Immature natural killer cell (primary cell): ENCODE data around the gene GRK5. TPM values are rescaled to one million over a fixed set of nuclear protein-coding genes. Genes with fewer than 3 reads are reported as not detected.

Experiments
- DNase-seq, 3 donors: peaks; one replicate each; pipeline ENCODE4 v3.0.0; 2022; ENCODE audit warnings: mixed read lengths in 1 of 3
- H3K27ac Mint-ChIP-seq, 6 donors: one replicate each; pipeline ENCODE4 v1.8.0; 2020; ENCODE audit warnings: mixed read lengths in 6 of 6, mild to moderate bottlenecking in 5 of 6, inconsistent platforms in 4 of 6, moderate library complexity in 3 of 6
- H3K27me3 Mint-ChIP-seq, 3 donors: one replicate each; pipeline ENCODE4 v1.8.0; 2020 to 2021; ENCODE audit warnings: low read depth in 3 of 3, mild to moderate bottlenecking in 3 of 3, mixed read lengths in 3 of 3, moderate library complexity in 3 of 3, inconsistent platforms in 1 of 3
- H3K36me3 Mint-ChIP-seq, 3 donors: one replicate each; pipeline ENCODE4 v1.8.0; 2020; ENCODE audit warnings: mixed read lengths in 3 of 3, inconsistent platforms in 2 of 3, mild to moderate bottlenecking in 2 of 3
- H3K4me1 Mint-ChIP-seq, 2 donors: one replicate each; pipeline ENCODE4 v1.8.0; 2020; ENCODE audit warnings: inconsistent platforms in 2 of 2, mild to moderate bottlenecking in 2 of 2, mixed read lengths in 2 of 2, moderate library complexity in 1 of 2
- H3K4me3 Mint-ChIP-seq, 5 donors: one replicate each; pipeline ENCODE4 v1.8.0; 2020; ENCODE audit warnings: mild to moderate bottlenecking in 5 of 5, mixed read lengths in 5 of 5, inconsistent platforms in 3 of 5, moderate library complexity in 3 of 5
- H3K9me3 Mint-ChIP-seq, 6 donors: one replicate each; pipeline ENCODE4 v1.8.0; 2020; ENCODE audit warnings: mild to moderate bottlenecking in 6 of 6, mixed read lengths in 6 of 6, inconsistent platforms in 4 of 6, moderate library complexity in 3 of 6
- polyA plus RNA-seq, 3 donors: library from polyadenylated mRNA; unstranded; fragments of 300-500 nt; fragmentation: Illumina TruSeq; gene quantifications; one replicate each; pipeline ENCODE4 v1.2.3, GENCODE V29; 2021

Gene GRK5
- polyA plus RNA-seq, 3 donors from 2014 or later = 2.1 to 12.4 (median 3.3) TPM

DNA sequence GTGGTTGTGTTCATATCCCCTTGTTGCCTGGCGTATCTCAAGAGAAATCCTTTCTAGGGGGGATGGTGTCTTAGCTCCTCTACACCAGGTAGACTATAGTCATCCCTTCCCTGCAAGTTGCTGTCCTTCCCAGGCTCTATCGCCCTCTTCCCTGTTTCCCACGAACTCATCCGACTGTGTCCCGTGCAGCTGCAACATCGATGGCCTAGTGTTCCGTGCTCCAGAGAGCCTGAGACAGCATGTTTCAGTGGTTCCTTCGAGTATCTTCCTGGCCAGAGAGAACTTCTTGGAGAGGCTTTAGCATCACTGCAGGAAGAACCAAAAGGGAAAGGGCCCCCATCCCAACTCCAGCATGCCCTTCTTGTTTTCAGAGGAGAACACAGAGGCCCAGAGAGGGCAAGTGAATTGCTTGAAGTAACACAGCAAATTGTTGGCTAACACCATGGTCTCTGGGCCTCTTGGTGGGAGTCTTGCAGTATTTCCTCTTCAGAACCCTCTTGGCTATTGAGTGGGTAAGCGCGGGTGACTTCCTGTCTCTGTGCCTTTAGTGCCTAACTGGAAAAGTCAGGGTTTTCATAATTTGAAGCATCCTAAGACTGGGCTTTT, 172.2 kb downstream of the GRK5 start:
- Mint-ChIP-seq H3K36me3 (peaks cover 0 to 13% (median 4%) of the 10 kb centered on the region in 3 donors), H3K9me3 (no peaks in the 10 kb centered on the region), H3K4me3 (peak overlapping the region in 1 of 5 donors; percentile 53), H3K27ac (no peak overlapping the region), H3K27me3 (peaks cover 0 to 3% (median 2%) of the 10 kb centered on the region in 3 donors), H3K4me1 (peaks cover 59 to 67% of the 10 kb centered on the region in 2 donors)
- DNase-seq = no peak

DNA sequence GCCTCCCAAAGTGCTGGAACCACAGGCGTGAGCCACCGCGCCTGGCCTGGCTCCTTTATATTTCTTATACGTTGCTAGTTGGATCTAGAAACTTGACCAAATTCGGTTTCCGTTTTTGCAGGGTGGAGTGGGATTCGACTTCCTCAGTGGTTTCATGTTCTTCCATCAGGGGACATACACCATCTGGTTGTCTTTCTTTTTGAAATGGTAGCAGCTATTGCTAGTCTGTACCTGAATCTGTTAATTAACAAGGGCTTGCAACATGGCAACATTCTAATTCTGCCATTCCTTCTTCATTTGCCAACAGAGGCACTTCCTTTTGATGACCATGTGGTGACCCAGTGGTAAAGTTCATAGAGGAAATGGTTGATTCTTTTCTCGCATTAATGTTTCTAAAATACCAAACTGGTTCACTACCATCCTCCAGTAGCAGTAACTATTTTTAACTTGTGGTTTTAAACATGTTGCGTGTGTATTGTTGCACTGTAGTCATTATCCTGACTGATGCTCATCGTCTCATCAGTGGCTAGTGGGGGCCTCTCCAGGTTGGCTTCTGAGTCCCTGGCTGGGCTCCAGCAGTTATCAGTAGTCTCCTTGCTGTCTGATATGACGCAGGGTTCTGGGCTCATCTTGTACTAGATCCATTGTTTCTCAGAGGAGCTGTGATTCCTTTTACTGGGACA, 175.9 kb downstream of the GRK5 start:
- Mint-ChIP-seq H3K4me3 (peak overlapping the region; percentile 19 to 60 (median 54)), H3K27me3 (peaks cover 0 to 2% (median 2%) of the 10 kb centered on the region in 3 donors), H3K36me3 (peaks cover 0 to 12% (median 12%) of the 10 kb centered on the region in 3 donors), H3K4me1 (peaks cover 48 to 49% of the 10 kb centered on the region in 2 donors), H3K9me3 (peaks cover 0 to 2% (median 0%) of the 10 kb centered on the region in 6 donors), H3K27ac (peak overlapping the region; percentile 28 to 83 (median 75))
- DNase-seq = peak; percentile 18 to 39 (median 25)

DNA sequence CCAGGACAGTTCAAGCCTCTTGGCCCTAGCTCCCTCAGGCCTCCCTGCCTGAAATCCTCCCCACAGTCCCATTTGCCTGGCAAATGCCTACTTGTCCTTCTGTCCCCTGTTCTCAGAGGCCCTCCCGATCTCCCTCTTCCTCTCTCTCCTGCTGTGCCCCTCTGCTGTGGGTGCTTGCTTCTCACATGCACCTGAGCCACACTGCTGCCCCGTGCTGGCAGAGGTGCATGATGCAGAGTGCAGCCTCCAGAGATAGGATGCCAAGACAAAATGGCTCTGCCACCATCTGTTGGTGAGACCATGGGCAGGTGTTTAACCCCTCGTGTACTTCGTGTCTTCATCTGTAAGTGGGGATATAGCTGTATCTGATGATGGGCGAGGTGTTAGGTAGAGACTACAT, 176.8 kb downstream of the GRK5 start:
- peaks cover 44 to 45% of the 10 kb centered on the region in 2 donors for H3K4me1 Mint-ChIP-seq
- peaks cover 0 to 2% (median 2%) of the 10 kb centered on the region in 3 donors for H3K27me3 Mint-ChIP-seq
- peaks cover 0 to 2% (median 0%) of the 10 kb centered on the region in 6 donors for H3K9me3 Mint-ChIP-seq
- peak overlapping the region in 3 of 5 donors; percentile 28 to 63 (median 43) for H3K4me3 Mint-ChIP-seq
- peak overlapping the region; percentile 21 to 81 (median 70) for H3K27ac Mint-ChIP-seq
- DNase-seq = no peak
- H3K36me3 Mint-ChIP-seq = peaks cover 0 to 16% (median 12%) of the 10 kb centered on the region in 3 donors

DNA sequence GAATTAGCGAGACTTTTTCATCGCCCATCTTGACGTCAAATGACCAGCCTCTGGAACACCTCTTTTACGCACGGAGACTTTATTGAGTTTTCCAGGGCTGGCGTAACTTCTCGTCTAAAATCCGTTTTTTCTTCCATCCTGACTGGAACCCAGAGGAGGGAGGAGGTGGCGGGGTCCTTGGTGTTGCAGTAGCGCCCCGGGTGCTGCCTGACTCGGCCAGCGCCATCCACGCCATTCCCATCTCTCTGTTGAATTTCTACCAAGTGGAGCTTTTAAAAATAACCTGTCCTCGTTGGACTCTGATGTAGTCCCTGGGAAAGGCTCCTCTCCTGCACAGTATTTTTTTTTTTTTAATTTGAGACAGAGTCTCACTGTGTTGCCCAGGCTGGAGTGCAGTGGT, 179.3 kb downstream of the GRK5 start:
- H3K27ac Mint-ChIP-seq = peak overlapping the region in 1 of 6 donors; percentile 40
- peaks cover 0 to 2% (median 0%) of the 10 kb centered on the region in 6 donors for H3K9me3 Mint-ChIP-seq
- H3K36me3 Mint-ChIP-seq = peaks cover 0 to 16% (median 14%) of the 10 kb centered on the region in 3 donors
- no peak for DNase-seq
- H3K4me3 Mint-ChIP-seq = no peak overlapping the region
- peaks cover 37% of the 10 kb centered on the region in 2 donors for H3K4me1 Mint-ChIP-seq
- peaks cover 0 to 4% (median 2%) of the 10 kb centered on the region in 3 donors for H3K27me3 Mint-ChIP-seq

DNA sequence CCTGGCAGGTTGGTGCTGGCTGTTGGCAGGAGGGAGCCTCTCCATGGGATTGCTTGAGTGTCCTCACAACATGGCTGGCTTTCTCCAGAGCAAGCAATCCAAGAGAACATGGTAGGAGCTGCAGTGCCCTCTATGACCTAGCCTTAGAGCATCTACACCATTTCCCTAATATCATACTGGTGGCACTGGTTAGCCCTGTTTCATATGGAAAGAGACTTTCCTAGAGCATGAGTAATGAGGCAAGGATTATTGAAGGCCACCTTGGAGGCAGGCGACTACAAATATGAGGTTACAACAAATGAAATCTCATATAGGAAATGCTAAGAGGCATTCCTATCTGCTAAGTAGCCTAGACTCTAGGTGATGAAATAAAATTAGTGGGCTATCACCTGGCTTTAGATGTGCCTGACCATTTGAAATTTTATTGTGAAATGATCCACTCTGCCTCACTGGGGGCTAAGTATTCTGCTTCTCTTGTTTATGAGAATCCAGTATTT, 181.5 kb downstream of the GRK5 start:
- Mint-ChIP-seq H3K4me1 (peaks cover 21 to 23% of the 10 kb centered on the region in 2 donors), H3K27me3 (peaks cover 0 to 4% (median 2%) of the 10 kb centered on the region in 3 donors), H3K9me3 (peaks cover 0 to 2% (median 0%) of the 10 kb centered on the region in 6 donors), H3K36me3 (peaks cover 0 to 14% (median 12%) of the 10 kb centered on the region in 3 donors), H3K4me3 (no peak overlapping the region), H3K27ac (no peak overlapping the region)
- no peak for DNase-seq

DNA sequence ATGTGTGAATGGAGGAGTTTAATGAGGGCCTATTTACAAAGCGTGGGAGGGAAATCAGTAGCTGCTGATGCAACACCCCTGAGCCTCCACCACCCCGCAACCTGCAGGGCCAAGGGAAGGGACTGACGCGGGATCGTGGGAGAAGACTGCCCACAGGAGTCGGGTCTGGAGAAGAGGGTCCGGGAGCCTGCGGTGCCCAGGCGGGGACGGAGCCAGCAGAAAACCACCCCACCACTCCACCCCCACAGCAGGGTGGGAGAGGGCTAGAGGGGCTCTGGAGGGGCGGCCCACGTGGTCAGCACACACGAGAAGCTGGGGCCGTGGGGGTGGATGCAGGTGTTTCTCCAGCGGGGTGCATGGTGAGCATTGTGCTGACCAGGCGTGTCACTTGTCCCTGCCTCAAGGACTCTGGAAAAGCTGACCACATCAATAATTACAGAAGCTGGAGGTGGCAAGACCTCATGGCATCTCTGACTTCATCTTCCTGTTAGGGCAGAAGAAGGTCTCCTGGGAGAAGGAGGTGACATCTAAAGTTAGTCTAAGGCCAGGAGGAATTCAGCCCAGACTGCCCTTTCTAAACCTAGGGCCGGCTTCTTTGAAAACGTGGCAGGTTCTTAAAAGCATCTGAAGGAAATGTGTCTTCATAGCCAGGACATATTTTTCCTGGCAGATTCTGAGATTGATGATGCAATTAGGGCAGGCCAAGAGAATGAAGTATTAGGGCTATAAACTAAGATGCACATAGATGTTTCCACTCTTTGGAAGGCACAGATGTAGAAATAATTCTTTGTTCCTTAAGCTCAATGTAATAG, 184.3 kb downstream of the GRK5 start:
- no peak overlapping the region for H3K27ac Mint-ChIP-seq
- peaks cover 0 to 6% (median 5%) of the 10 kb centered on the region in 3 donors for H3K36me3 Mint-ChIP-seq
- no peaks in the 10 kb centered on the region for H3K9me3 Mint-ChIP-seq
- H3K4me1 Mint-ChIP-seq = peaks cover 29 to 33% of the 10 kb centered on the region in 2 donors
- H3K27me3 Mint-ChIP-seq = peaks cover 0 to 2% (median 0%) of the 10 kb centered on the region in 3 donors
- H3K4me3 Mint-ChIP-seq = no peak overlapping the region
- DNase-seq = no peak

DNA sequence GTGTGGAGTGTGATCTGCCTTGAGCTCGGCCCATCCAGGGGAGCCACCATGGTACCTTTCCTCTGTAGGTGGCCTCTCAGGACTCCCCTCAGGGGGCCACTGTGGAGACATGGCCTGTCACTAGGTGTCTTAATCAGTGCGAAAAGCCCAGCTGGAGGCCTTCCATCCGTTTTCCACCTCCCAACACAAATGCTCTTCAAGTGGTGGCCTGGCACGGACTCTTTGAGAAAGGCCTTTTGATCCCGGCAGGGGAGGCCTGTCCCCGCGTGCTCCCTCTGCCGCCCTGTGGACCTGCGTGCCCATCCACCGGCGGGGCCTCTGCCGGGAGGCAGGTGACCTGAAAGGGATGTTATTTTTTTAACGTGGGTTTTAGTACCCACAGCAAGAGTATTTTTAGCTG, 185.6 kb downstream of the GRK5 start:
- H3K9me3 Mint-ChIP-seq = no peaks in the 10 kb centered on the region
- H3K27ac Mint-ChIP-seq = peak overlapping the region in 1 of 6 donors; percentile 28
- H3K4me1 Mint-ChIP-seq = peaks cover 33% of the 10 kb centered on the region in 2 donors
- no peak for DNase-seq
- H3K4me3 Mint-ChIP-seq = no peak overlapping the region
- peaks cover 0 to 4% (median 0%) of the 10 kb centered on the region in 3 donors for H3K27me3 Mint-ChIP-seq
- H3K36me3 Mint-ChIP-seq = peaks cover 3 to 9% (median 5%) of the 10 kb centered on the region in 3 donors

DNA sequence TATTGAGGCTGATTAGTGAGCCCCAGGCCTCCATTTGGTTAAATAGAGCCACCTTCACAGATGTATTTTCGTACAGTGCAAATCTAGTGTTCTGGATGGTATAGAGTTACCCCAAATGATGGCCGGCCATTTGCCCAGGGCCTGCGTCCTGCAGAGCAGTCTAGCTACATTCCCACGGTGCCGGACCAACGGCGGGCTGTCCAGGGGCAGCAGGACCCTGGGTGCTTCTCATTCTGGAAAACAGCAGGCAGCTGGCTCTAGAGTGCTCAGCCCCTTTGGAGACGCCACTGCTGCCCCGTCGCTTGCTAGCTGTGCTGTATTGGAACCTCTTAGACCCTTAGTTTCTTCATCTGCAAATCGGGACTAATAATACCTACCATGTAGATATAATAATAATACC, 186.1 kb downstream of the GRK5 start:
- peaks cover 33% of the 10 kb centered on the region in 2 donors for H3K4me1 Mint-ChIP-seq
- no peaks in the 10 kb centered on the region for H3K9me3 Mint-ChIP-seq
- peaks cover 3 to 9% (median 5%) of the 10 kb centered on the region in 3 donors for H3K36me3 Mint-ChIP-seq
- no peak overlapping the region for H3K4me3 Mint-ChIP-seq
- no peak for DNase-seq
- H3K27ac Mint-ChIP-seq = peak overlapping the region in 2 of 6 donors; percentile 38 to 51
- peaks cover 0 to 4% (median 0%) of the 10 kb centered on the region in 3 donors for H3K27me3 Mint-ChIP-seq

DNA sequence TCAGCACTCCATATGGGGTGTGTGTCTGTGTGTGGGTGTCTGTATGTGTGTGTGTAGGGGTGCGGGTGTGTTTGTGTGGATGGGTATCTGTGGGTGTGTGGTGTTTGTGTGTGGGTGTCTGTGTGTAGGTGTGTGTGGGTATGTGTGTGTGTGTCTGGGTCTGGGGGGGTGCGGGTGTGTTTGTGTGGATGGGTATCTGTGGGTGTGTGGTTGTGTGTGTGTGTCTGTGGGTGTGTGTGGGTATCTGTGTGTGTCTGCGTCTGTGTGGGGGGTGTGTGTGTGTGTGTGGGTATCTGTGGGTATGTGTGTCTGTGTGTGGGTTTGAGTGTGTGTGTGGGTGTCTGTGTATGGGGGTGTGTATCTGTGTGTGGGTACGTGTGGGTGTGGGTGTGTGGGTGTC, 186.5 kb downstream of the GRK5 start:
- DNase-seq = no peak
- Mint-ChIP-seq H3K27me3 (peaks cover 0 to 4% (median 0%) of the 10 kb centered on the region in 3 donors), H3K9me3 (no peaks in the 10 kb centered on the region), H3K36me3 (peaks cover 3 to 5% (median 5%) of the 10 kb centered on the region in 3 donors), H3K4me3 (no peak overlapping the region), H3K27ac (peak overlapping the region in 3 of 6 donors; percentile 36 to 85 (median 51)), H3K4me1 (peaks cover 33% of the 10 kb centered on the region in 2 donors)

DNA sequence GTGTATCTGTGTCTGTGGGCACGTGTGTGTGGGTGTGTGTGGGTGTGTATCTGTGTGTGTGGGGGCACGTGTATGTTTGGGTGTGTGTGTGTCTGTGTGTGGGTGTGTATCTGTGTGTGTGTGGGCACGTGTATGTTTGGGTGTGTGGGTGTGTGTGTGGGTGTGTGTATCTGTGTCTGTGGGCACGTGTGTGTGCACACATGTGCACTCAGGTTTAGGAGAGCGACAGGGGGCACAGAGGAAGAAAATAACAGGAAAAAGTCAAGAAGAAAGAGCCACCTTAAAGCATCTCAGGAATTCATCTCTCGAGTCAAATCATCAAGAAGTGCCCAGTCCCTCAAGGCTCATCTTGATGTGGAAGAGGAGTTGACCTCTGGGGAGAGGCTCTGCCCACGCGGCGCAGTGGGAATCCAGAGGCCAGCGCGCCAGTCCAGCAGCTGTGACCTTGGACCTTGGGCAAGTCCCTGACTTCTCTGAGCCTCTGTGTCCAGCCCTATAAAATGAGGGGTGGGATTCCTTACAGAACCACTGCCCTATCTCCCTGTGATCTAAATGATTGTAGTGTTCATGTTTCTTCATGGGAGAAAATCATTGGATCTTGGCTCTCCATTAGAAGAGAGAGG, 187.4 kb downstream of the GRK5 start:
- peaks cover 0 to 5% (median 0%) of the 10 kb centered on the region in 3 donors for H3K27me3 Mint-ChIP-seq
- peaks cover 3 to 10% (median 6%) of the 10 kb centered on the region in 3 donors for H3K36me3 Mint-ChIP-seq
- H3K4me3 Mint-ChIP-seq = no peak overlapping the region
- peak overlapping the region in 3 of 6 donors; percentile 8 to 94 (median 32) for H3K27ac Mint-ChIP-seq
- DNase-seq = no peak
- peaks cover 30 to 32% of the 10 kb centered on the region in 2 donors for H3K4me1 Mint-ChIP-seq
- no peaks in the 10 kb centered on the region for H3K9me3 Mint-ChIP-seq

DNA sequence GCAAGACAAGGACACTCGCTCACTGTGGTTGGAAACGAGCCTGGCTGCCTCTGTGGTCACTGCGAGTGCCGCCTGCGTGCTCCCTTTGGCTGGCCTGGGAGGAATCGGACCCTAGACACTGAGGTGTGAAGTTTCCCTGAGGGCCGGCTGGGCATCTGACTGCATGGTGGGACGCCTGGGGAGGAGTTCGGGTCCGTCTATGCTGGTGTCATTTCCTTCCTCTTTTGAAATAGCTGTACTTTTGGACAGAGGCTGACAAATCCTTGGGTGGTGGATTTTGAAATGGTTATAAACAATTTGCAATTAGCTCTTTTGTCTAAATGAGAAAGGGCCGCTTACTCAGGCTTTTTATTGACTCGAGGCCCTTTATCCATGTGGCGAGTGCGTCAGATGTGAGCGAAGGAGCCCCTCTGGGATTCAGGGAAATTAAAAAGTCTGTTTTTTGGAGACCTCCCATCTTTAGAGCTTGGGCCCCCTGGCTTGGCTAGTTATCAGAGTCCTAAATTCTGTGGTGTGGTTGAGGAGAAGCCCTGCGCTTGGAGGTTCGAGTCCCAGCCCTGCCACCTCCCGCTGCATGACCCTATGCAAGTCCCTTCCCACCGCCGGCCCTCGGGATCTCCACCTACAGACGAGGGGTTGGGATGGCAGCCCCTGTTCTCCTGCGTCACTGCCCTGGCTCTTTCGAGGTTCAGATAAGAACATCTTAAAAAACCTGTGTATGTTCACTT, 188.1 kb downstream of the GRK5 start:
- H3K27ac Mint-ChIP-seq = peak overlapping the region in 3 of 6 donors; percentile 8 to 61 (median 32)
- H3K4me3 Mint-ChIP-seq = peak overlapping the region in 1 of 5 donors; percentile 12
- no peaks in the 10 kb centered on the region for H3K9me3 Mint-ChIP-seq
- H3K27me3 Mint-ChIP-seq = peaks cover 0 to 4% (median 0%) of the 10 kb centered on the region in 3 donors
- H3K4me1 Mint-ChIP-seq = peaks cover 27 to 30% of the 10 kb centered on the region in 2 donors
- no peak for DNase-seq
- H3K36me3 Mint-ChIP-seq = peaks cover 4 to 12% (median 7%) of the 10 kb centered on the region in 3 donors

DNA sequence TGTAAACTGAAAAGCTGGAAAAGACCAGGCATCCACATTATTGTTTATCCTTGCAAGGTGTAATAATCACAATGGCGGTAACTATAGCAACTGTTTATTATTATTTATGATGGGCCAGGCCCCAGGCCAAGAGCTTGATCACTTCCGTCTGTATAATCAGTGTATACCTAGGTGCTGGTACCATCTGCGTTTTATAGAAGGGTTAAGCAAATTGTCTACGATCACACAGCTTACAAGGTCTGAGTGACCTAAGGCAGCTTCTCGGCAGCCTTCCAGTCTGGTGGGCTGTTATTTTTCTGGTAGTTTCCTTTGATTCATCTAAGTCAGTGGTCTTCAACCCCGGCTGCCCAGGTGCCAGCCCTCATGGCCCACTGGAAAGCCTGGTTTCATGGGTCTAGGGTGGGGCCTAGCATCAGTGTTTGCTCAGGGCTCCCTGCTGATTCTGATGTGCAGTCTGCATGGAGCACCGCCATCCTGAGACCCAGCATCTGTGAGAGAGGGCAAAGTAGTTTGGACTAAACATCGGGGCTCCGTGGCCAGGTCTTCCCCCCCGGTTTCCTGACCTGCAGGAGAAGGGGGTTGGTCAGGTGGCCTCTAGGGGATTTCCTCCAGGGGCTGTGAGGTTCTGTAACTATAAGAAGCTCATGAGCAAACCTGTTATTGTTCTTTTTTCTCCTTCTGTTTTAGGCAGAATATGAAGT, 188.8 kb downstream of the GRK5 start:
- Mint-ChIP-seq H3K27ac (no peak overlapping the region), H3K4me1 (peaks cover 26 to 27% of the 10 kb centered on the region in 2 donors), H3K4me3 (no peak overlapping the region), H3K9me3 (no peaks in the 10 kb centered on the region), H3K36me3 (peaks cover 4 to 12% (median 7%) of the 10 kb centered on the region in 3 donors), H3K27me3 (peaks cover 0 to 4% (median 0%) of the 10 kb centered on the region in 3 donors)
- DNase-seq = no peak
